Uterus (tissue), 2 donors: ENCODE results near the gene CACNG8.

Experiments
- POLR2A ChIP-seq, 2 donors: fragments of 450-650 bp; IDR thresholded peaks; one replicate each; pipeline ENCODE4 v1.6.1; 2016; ENCODE audit warnings: antibody characterized with exemption in 2 of 2, mild to moderate bottlenecking in 1 of 2, moderate library complexity in 1 of 2
- TF ChIP-seq, protein P1 (sequence below), 4 experiments: fragments of 200-600 bp in 2 of 4; fragments of 450-650 bp in 2 of 4; sonication (generic) in 2 of 4; IDR thresholded peaks; one replicate each; pipeline ENCODE4 v1.5.1; 2016 to 2019; ENCODE audit warnings: antibody characterized with exemption in 4 of 4, mild to moderate bottlenecking in 2 of 4, moderate library complexity in 1 of 4

DNA sequence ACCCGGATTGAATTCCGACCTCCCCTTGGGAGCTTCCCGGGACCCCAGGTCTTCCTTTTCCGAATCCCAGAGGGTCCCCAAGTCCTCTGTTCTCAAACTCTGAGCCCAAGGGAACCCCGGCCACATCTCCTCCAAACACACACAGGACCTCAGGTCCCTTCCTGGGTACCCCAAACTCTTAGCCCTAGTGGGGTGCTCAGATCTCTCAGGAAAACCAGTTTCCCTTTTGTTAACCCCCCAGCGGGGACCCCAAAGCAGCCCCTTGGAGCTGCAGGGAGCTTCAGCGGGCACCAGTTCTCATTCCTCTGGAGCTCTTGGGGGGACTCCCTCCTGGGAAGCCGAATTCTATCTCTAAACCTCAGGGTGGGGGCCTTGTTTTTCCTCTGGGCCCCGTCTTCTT, 29.5 kb downstream of the CACNG8 start:
- TF ChIP-seq, protein P1, sequence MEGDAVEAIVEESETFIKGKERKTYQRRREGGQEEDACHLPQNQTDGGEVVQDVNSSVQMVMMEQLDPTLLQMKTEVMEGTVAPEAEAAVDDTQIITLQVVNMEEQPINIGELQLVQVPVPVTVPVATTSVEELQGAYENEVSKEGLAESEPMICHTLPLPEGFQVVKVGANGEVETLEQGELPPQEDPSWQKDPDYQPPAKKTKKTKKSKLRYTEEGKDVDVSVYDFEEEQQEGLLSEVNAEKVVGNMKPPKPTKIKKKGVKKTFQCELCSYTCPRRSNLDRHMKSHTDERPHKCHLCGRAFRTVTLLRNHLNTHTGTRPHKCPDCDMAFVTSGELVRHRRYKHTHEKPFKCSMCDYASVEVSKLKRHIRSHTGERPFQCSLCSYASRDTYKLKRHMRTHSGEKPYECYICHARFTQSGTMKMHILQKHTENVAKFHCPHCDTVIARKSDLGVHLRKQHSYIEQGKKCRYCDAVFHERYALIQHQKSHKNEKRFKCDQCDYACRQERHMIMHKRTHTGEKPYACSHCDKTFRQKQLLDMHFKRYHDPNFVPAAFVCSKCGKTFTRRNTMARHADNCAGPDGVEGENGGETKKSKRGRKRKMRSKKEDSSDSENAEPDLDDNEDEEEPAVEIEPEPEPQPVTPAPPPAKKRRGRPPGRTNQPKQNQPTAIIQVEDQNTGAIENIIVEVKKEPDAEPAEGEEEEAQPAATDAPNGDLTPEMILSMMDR (IDR thresholded peaks at IDR 0.05) = no peak
- TF ChIP-seq POLR2A (IDR thresholded peaks at IDR 0.05) = no peak
